ENCODE measurements around the gene PIP. TPM values are rescaled to one million over a fixed set of nuclear protein-coding genes. Genes with fewer than 3 reads are reported as not detected.
"Not testable (repeated sequence)": the region's sequence is repeated elsewhere in the genome, so short reads cannot be mapped to it uniquely, and the experiment has no call there.

Gene PIP
- total RNA-seq, 1 experiment from 2014 or later, result not detected

DNA sequence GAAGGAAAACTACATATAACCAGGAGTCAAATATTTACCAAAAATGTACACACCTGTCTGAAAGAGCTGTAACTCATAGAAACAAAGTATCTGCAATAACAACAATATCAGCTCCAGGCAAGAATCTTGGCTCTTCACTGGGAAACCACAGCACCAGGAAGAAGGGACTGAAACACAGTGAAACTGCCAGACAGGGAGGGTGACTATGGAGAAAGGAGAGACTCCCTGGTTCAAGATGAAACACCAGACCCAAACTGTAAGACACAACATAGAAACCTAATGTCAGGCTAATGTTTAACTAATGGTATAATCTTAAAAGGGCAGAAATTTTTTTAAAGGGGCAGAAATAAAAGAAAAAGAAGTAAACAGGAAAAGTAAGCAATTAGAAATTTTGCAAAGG lies 39.8 kb downstream of the PIP start:
- Mint-ChIP-seq H3K27ac (ENCODE audit: unreplicated experiment) (peak overlapping the region; percentile 45), H3K4me3 (ENCODE audit: low read depth, unreplicated experiment) (peak overlapping the region; percentile 47), H3K4me1 (ENCODE audit: low read depth, unreplicated experiment) (peaks cover 23% of the 10 kb centered on the region), H3K36me3 (ENCODE audit: insufficient read depth, unreplicated experiment) (peaks cover 5% of the 10 kb centered on the region), H3K9me3 (ENCODE audit: low read depth, unreplicated experiment) (peaks cover 2% of the 10 kb centered on the region), H3K27me3 (ENCODE audit: unreplicated experiment) (no peaks in the 10 kb centered on the region)
- TF ChIP-seq CTCF (IDR thresholded peaks at IDR 0.05; ENCODE audit: unreplicated experiment), result no peak
- DNase-seq, result peak; percentile 60
- CTCF ChIA-PET, result interaction anchor here (1.4 to 1.8 kb wide), 2 partner anchors 43 to 363 kb away, joined by 3 to 6 read pairs; no protein-coding TSS in a partner anchor
- BruUV-seq (replicated peaks), result no TSS peak
- intact Hi-C loops (cut with micrococcal nuclease; ENCODE audit: unreplicated experiment), result loop anchor here (2.0 kb wide), 1 partner anchor 45 kb away; no protein-coding TSS in a partner anchor

- CTCF ChIA-PET, result interaction anchor here (1.4 to 1.8 kb wide), 2 partner anchors 43 to 364 kb away, joined by 3 to 6 read pairs; no protein-coding TSS in a partner anchor
- Mint-ChIP-seq H3K4me1 (ENCODE audit: low read depth, unreplicated experiment) (peaks cover 23% of the 10 kb centered on the region), H3K36me3 (ENCODE audit: insufficient read depth, unreplicated experiment) (peaks cover 5% of the 10 kb centered on the region), H3K4me3 (ENCODE audit: low read depth, unreplicated experiment) (peak overlapping the region; percentile 47), H3K27me3 (ENCODE audit: unreplicated experiment) (no peaks in the 10 kb centered on the region), H3K27ac (ENCODE audit: unreplicated experiment) (no peak overlapping the region), H3K9me3 (ENCODE audit: low read depth, unreplicated experiment) (peaks cover under 1% of the 10 kb centered on the region)
- peak; percentile 71 for DNase-seq
- BruUV-seq (replicated peaks), result no TSS peak
- intact Hi-C loops (cut with micrococcal nuclease; ENCODE audit: unreplicated experiment), result loop anchor here (2.0 kb wide), 1 partner anchor 46 kb away; no protein-coding TSS in a partner anchor
- no peak for TF ChIP-seq CTCF (IDR thresholded peaks at IDR 0.05; ENCODE audit: unreplicated experiment)
Measured at GRCh38 chr7:143172354-143172753, 40.5 kb downstream of the PIP start.

DNA sequence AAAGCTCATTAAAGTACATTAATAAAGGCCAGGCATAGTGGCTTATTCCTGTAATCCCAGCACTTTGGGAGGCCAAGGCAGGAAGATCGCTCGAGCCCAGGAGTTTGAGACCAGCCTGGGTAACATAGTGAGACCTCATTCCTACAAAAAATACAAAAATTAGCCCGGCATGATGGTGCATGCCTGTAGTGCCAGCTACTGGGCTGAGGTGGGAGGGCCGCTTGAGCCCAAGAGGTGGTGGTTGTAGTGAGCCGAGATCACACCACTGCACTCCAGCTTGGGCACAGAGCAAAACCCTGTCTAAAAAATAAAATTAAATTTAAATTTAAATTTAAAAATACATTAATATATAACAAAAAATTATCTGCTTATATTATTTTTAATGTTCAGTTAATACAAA lies 44.3 kb downstream of the PIP start:
- intact Hi-C loops (cut with micrococcal nuclease; ENCODE audit: unreplicated experiment), result no loop called here
- peaks cover 4% of the 10 kb centered on the region for H3K9me3 Mint-ChIP-seq (ENCODE audit: low read depth, unreplicated experiment)
- no peak for TF ChIP-seq CTCF (IDR thresholded peaks at IDR 0.05; ENCODE audit: unreplicated experiment)
- H3K27ac Mint-ChIP-seq (ENCODE audit: unreplicated experiment), result no peak overlapping the region
- no peak overlapping the region for H3K4me3 Mint-ChIP-seq (ENCODE audit: low read depth, unreplicated experiment)
- peaks cover 20% of the 10 kb centered on the region for H3K4me1 Mint-ChIP-seq (ENCODE audit: low read depth, unreplicated experiment)
- no peak for DNase-seq
- peaks cover 5% of the 10 kb centered on the region for H3K36me3 Mint-ChIP-seq (ENCODE audit: insufficient read depth, unreplicated experiment)
- H3K27me3 Mint-ChIP-seq (ENCODE audit: unreplicated experiment), result no peaks in the 10 kb centered on the region
- BruUV-seq (replicated peaks), result no TSS peak
- CTCF ChIA-PET, result no interaction called here

- no peak overlapping the region for H3K4me3 Mint-ChIP-seq (ENCODE audit: low read depth, unreplicated experiment)
- H3K4me1 Mint-ChIP-seq (ENCODE audit: low read depth, unreplicated experiment), result peaks cover 9% of the 10 kb centered on the region
- H3K27me3 Mint-ChIP-seq (ENCODE audit: unreplicated experiment), result no peaks in the 10 kb centered on the region
- CTCF ChIA-PET, result no interaction called here
- H3K27ac Mint-ChIP-seq (ENCODE audit: unreplicated experiment), result no peak overlapping the region
- intact Hi-C loops (cut with micrococcal nuclease; ENCODE audit: unreplicated experiment), result no loop called here
- peaks cover 4% of the 10 kb centered on the region for H3K9me3 Mint-ChIP-seq (ENCODE audit: low read depth, unreplicated experiment)
- H3K36me3 Mint-ChIP-seq (ENCODE audit: insufficient read depth, unreplicated experiment), result no peaks in the 10 kb centered on the region
- BruUV-seq (replicated peaks), result no TSS peak
- no peak for DNase-seq
- TF ChIP-seq CTCF (IDR thresholded peaks at IDR 0.05; ENCODE audit: unreplicated experiment), result no peak
Measured at GRCh38 chr7:143177374-143178119, 45.7 kb downstream of the PIP start.

- H3K9me3 Mint-ChIP-seq (ENCODE audit: low read depth, unreplicated experiment); H3K4me3 Mint-ChIP-seq (ENCODE audit: low read depth, unreplicated experiment); H3K27ac Mint-ChIP-seq (ENCODE audit: unreplicated experiment); DNase-seq; H3K36me3 Mint-ChIP-seq (ENCODE audit: insufficient read depth, unreplicated experiment); BruUV-seq (replicated peaks); CTCF ChIA-PET; intact Hi-C loops (cut with micrococcal nuclease; ENCODE audit: unreplicated experiment); H3K4me1 Mint-ChIP-seq (ENCODE audit: low read depth, unreplicated experiment): not testable (repeated sequence)
- peaks cover 21% of the 10 kb centered on the region for H3K27me3 Mint-ChIP-seq (ENCODE audit: unreplicated experiment)
Measured at GRCh38 chr7:143180771-143181170, 48.9 kb downstream of the PIP start.

Measured in Calu3 (cell line).